Spleen (tissue), 11 donors: ENCODE measurements around the gene CCNB1IP1. TPM values are rescaled to one million over a fixed set of nuclear protein-coding genes. Genes with fewer than 3 reads are reported as not detected.

Experiments used
- DNase-seq: peaks from one replicate; pipeline ENCODE4 v3.0.0-alpha.2; 2020
- H3K27ac ChIP-seq, 8 donors: fragments of 200-600 bp; sonication (generic) in 7 of 8; 1 replicate in 4 of 8; 2 replicates in 4 of 8; pipeline versions ENCODE4 v1.5.0 to v1.8.0; 2016 to 2021; ENCODE audit warnings: inconsistent platforms in 4 of 8, mild to moderate bottlenecking in 4 of 8, moderate library complexity in 1 of 8
- H3K27me3 ChIP-seq, 7 donors: fragments of 200-600 bp; sonication (generic) in 6 of 7; replicated peaks in 1 of 7; 1 replicate in 4 of 7; 2 replicates in 3 of 7; pipeline versions ENCODE4 v1.5.0 to v1.8.0; 2016 to 2021; ENCODE audit warnings: inconsistent platforms in 3 of 7, mild to moderate bottlenecking in 1 of 7
- H3K36me3 ChIP-seq, 6 donors: fragments of 200-600 bp; sonication (generic) in 5 of 6; 1 replicate in 4 of 6; 2 replicates in 2 of 6; pipeline versions ENCODE4 v1.5.0 to v1.8.0; 2016 to 2021; ENCODE audit warnings: inconsistent platforms in 2 of 6
- H3K4me1 ChIP-seq, 6 donors: fragments of 200-600 bp; sonication (generic) in 5 of 6; 1 replicate in 3 of 6; 2 replicates in 3 of 6; pipeline versions ENCODE4 v1.5.0 to v1.8.0; 2016 to 2021; ENCODE audit warnings: inconsistent platforms in 3 of 6
- H3K4me3 ChIP-seq, 8 donors: fragments of 200-600 bp; sonication (generic) in 7 of 8; 1 replicate in 4 of 8; 2 replicates in 4 of 8; pipeline versions ENCODE4 v1.5.0 to v1.8.0; 2016 to 2021; ENCODE audit warnings: inconsistent platforms in 4 of 8, mild to moderate bottlenecking in 4 of 8, moderate library complexity in 2 of 8
- H3K9me3 ChIP-seq, 8 donors: fragments of 200-600 bp; sonication (generic) in 7 of 8; 1 replicate in 4 of 8; 2 replicates in 4 of 8; pipeline versions ENCODE4 v1.5.0 to v1.8.0; 2016 to 2021; ENCODE audit warnings: inconsistent platforms in 4 of 8
- POLR2A ChIP-seq, 3 donors: fragments of 450-650 bp; IDR thresholded peaks; one replicate each; pipeline ENCODE4 v1.5.1; 2017; ENCODE audit warnings: antibody characterized with exemption in 3 of 3, mild to moderate bottlenecking in 1 of 3
- POLR2AphosphoS5 ChIP-seq, 3 donors: sonication (generic); formaldehyde crosslinking; IDR thresholded peaks; one replicate each; pipeline ENCODE4 v1.5.1; 2017; ENCODE audit warnings: antibody characterized with exemption in 3 of 3
- WGBS, 5 donors: extraction: QIAGEN DNeasy Blood & Tissue Kit in 3 of 5; methylation state at CpG; one replicate each; pipeline versions ENCODE4 v1.1.5 to v1.1.7; 2013 to 2018; 5-methylcytosine and 5-hydroxymethylcytosine counted together
- intact Hi-C: fragments of 100-400 bp; cut with DNase I; formaldehyde crosslinking; loops from one replicate; pipeline ENCODE4 v1.15.0; 2023; ENCODE audit warnings: low total_unique reads
- polyA plus RNA-seq, 3 donors: library from polyadenylated mRNA; stranded (reverse); fragments of 200-250 nt; gene quantifications; one replicate each; pipeline ENCODE4 v1.2.1, GENCODE V29; 2013
- total RNA-seq, 7 donors: library from RNA; depleted of rRNA in 3 of 7; stranded (reverse); fragments of >200 nt in 3 of 7; fragmentation: NEBNext Ultra II Directional in 4 of 7; extraction: Animal tissue kit (Norgen Biotek cat#: 25700) in 4 of 7; gene quantifications; one replicate each; pipeline versions ENCODE4 v1.1.0 to v1.2.1, GENCODE V29; 2016 to 2021
- TF ChIP-seq, protein P1 (sequence below), 11 experiments: fragments of 200-600 bp in 7 of 11; fragments of 450-650 bp in 4 of 11; sonication (generic) in 4 of 11; IDR thresholded peaks in 8 of 11; conservative IDR thresholded peaks in 3 of 11; 1 replicate in 7 of 11; 2 replicates in 4 of 11; pipeline versions ENCODE4 v1.4.0 to v1.8.0; 2016 to 2021; ENCODE audit warnings: antibody characterized with exemption in 11 of 11, inconsistent platforms in 4 of 11, mild to moderate bottlenecking in 1 of 11
- donor health status: healthy with polysubstance abuse.
- donor health status: DM: no; HTN: no; CAD: no; lungs with moderate emphysema.
- donor health status: DM: no; HTN: no; CAD: no.
- donor health status: Bipolar disorder and iron deficiency.
- donor health status: healthy.
- donor health status: DM: no; HTN: no; CAD: no.
- donor health status: DM: yes; HTN: yes; CAD: no.

Gene CCNB1IP1
- total and polyA plus RNA-seq, 10 donors: 21.1 to 49.1 (median 30.8) TPM

DNA sequence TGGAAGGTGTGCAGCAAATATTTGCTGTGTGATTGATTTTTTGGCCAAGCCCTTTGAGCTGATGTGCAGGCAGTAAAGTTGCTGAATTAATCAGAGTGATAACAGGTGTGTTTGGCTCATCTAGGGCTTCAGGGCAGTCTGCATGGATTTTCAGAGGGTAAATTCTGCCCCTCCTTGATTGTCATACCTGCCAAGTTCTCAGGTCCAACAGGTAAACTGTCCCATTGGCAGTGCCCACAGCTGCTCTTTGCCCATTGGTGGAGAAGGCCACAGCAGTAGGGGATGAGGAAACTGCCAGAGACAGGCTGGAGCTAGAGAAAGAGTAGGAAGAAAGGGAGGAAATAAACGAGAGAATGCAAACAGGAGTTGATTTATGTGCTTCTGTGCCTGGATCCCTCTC, 46.7 kb upstream of the CCNB1IP1 start:
- Histone ChIP-seq H3K27me3 (no peaks in the 10 kb centered on the region), H3K4me1 (no peaks in the 10 kb centered on the region), H3K36me3 (peaks cover 9 to 100% (median 100%) of the 10 kb centered on the region in 6 donors), H3K9me3 (no peaks in the 10 kb centered on the region), H3K4me3 (no peak overlapping the region), H3K27ac (no peak overlapping the region)
- 38 to 74% (median 64%) methylated on average over 1 of the region's 1 CpG for WGBS, 5 donors
- no peak for DNase-seq
- intact Hi-C loops: no loop called here
- TF ChIP-seq POLR2AphosphoS5 (IDR thresholded peaks at IDR 0.05): no peak
- TF ChIP-seq, protein P1, sequence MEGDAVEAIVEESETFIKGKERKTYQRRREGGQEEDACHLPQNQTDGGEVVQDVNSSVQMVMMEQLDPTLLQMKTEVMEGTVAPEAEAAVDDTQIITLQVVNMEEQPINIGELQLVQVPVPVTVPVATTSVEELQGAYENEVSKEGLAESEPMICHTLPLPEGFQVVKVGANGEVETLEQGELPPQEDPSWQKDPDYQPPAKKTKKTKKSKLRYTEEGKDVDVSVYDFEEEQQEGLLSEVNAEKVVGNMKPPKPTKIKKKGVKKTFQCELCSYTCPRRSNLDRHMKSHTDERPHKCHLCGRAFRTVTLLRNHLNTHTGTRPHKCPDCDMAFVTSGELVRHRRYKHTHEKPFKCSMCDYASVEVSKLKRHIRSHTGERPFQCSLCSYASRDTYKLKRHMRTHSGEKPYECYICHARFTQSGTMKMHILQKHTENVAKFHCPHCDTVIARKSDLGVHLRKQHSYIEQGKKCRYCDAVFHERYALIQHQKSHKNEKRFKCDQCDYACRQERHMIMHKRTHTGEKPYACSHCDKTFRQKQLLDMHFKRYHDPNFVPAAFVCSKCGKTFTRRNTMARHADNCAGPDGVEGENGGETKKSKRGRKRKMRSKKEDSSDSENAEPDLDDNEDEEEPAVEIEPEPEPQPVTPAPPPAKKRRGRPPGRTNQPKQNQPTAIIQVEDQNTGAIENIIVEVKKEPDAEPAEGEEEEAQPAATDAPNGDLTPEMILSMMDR (IDR thresholded peaks at IDR 0.05 in 8 of 11, conservative IDR thresholded peaks at IDR 0.05 in 3 of 11): no peak
- TF ChIP-seq POLR2A (IDR thresholded peaks at IDR 0.05): no peak

DNA sequence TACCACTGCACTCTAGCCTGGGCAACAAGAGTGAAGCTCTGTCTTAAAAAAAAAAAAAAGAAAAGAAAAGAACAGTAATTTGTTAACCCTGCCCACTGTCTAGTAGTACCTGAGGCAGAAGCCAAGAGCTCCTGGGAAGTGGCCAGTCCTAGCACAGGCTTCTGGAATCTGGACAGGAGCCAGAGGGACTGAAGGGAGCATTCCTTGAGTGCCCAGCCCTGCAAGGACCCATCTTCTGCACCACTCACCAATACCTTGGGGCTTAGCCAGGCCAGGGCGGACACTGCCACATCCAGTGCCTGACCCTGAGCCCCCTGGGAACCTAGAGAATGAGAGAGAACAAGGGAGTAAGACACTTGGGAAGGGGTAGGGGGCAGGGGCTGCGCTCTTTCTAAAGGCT, 44.1 kb upstream of the CCNB1IP1 start:
- TF ChIP-seq POLR2AphosphoS5 (IDR thresholded peaks at IDR 0.05) (no peak), POLR2A (IDR thresholded peaks at IDR 0.05) (no peak)
- TF ChIP-seq, protein P1 (IDR thresholded peaks at IDR 0.05 in 8 of 11, conservative IDR thresholded peaks at IDR 0.05 in 3 of 11): no peak
- H3K4me3 ChIP-seq: no peak overlapping the region
- intact Hi-C loops: no loop called here
- DNase-seq: no peak
- H3K27me3 ChIP-seq: no peaks in the 10 kb centered on the region
- H3K27ac ChIP-seq: no peak overlapping the region
- 90 to 99% (median 96%) methylated on average over 2 of the region's 2 CpGs for WGBS, 5 donors
- no peaks in the 10 kb centered on the region for H3K9me3 ChIP-seq
- H3K4me1 ChIP-seq: no peaks in the 10 kb centered on the region
- peaks cover 20 to 100% (median 99%) of the 10 kb centered on the region in 6 donors for H3K36me3 ChIP-seq

DNA sequence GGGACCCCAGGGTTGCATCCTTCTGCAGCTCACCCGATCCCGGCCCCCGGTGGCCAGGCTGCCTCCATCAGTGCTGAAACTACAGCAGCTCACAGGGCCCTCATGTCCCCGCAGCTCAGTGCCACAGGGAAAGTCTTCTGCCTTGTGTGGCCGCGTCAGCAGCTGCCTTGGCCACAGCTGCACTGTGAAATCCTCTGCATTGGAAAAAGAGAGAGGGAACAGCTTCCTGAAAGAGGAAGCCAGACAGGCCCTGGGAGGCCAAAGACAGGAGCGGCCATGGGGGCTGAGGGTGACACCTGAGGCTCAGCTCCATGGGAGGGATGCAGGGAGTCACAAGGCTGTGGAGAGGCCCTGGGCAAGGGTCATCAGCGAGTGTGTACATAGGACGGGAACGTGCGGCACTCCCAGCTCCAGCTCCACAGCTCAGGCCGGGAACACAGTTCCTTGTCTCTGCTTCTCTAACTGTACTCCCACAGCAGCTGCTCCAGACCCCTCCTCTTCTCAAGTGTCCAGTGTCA, 43.1 kb upstream of the CCNB1IP1 start:
- no peak for DNase-seq
- Histone ChIP-seq H3K4me3 (no peak overlapping the region), H3K9me3 (no peaks in the 10 kb centered on the region), H3K27ac (no peak overlapping the region), H3K27me3 (no peaks in the 10 kb centered on the region), H3K4me1 (no peaks in the 10 kb centered on the region), H3K36me3 (peaks cover 20 to 100% (median 98%) of the 10 kb centered on the region in 6 donors)
- TF ChIP-seq, protein P1 (IDR thresholded peaks at IDR 0.05 in 8 of 11, conservative IDR thresholded peaks at IDR 0.05 in 3 of 11): no peak
- TF ChIP-seq POLR2A (IDR thresholded peaks at IDR 0.05): no peak
- TF ChIP-seq POLR2AphosphoS5 (IDR thresholded peaks at IDR 0.05): peak in 1 of 3 donors; percentile 11
- intact Hi-C loops: no loop called here
- 91 to 96% (median 94%) methylated on average over 12 of the region's 12 CpGs for WGBS, 5 donors

DNA sequence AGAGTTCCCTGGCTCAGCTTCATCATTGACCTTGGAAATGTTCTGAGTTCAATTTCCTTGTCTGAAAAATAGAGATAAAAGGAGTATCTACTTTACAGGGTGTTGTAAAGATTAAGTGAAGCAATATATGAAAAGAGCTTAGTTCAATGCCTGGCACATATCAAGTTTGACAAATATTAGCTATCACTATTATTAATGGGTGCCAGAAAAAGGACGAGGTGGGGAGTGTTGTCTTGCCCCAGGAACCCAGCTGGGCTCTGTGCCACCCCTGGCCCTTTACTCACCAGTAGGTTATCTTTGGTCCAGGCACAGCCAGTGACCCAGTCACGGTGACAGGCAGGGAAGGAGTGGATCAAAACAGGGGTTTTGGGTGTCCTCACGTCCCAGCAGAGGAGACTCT, 42.4 kb upstream of the CCNB1IP1 start:
- no peak overlapping the region for H3K4me3 ChIP-seq
- H3K9me3 ChIP-seq: no peaks in the 10 kb centered on the region
- WGBS, 5 donors: 86 to 91% (median 88%) methylated on average over 3 of the region's 3 CpGs
- peaks cover 20 to 100% (median 98%) of the 10 kb centered on the region in 6 donors for H3K36me3 ChIP-seq
- no peak overlapping the region for H3K27ac ChIP-seq
- H3K4me1 ChIP-seq: no peaks in the 10 kb centered on the region
- no peak for DNase-seq
- intact Hi-C loops: no loop called here
- H3K27me3 ChIP-seq: no peaks in the 10 kb centered on the region
- TF ChIP-seq POLR2A (IDR thresholded peaks at IDR 0.05) (no peak), POLR2AphosphoS5 (IDR thresholded peaks at IDR 0.05) (no peak)
- TF ChIP-seq, protein P1 (IDR thresholded peaks at IDR 0.05 in 8 of 11, conservative IDR thresholded peaks at IDR 0.05 in 3 of 11): no peak
